ENCODE data around the gene MAP1LC3B2. TPM values are rescaled to one million over a fixed set of nuclear protein-coding genes. Genes with fewer than 3 reads are reported as not detected.

The MAP1LC3B2 gene
- total RNA-seq, 1 donor from 2014 or later = 0.13 TPM

GRCh38 chr12:116537101-116537904 lies 21.9 kb upstream of the MAP1LC3B2 start:
- peak in 1 of 2 donors; percentile 41 for DNase-seq (ENCODE audit: low read depth in 2 of 2)

GRCh38 chr12:116538076-116538591 lies 21.0 kb upstream of the MAP1LC3B2 start:
- peak; percentile 42 to 85 for DNase-seq (ENCODE audit: low read depth in 2 of 2)

GRCh38 chr12:116538682-116539305 lies 20.4 kb upstream of the MAP1LC3B2 start:
- no peak for DNase-seq (ENCODE audit: low read depth in 2 of 2)

GRCh38 chr12:116539361-116539771 lies 19.8 kb upstream of the MAP1LC3B2 start:
- DNase-seq (ENCODE audit: low read depth in 2 of 2) = peak; percentile 65 to 82

- DNase-seq (ENCODE audit: low read depth in 2 of 2) = peak in 1 of 2 donors; percentile 42
Observed at GRCh38 chr12:116539905-116540482, 19.2 kb upstream of the MAP1LC3B2 start.

GRCh38 chr12:116540622-116541152 lies 18.5 kb upstream of the MAP1LC3B2 start:
- no peak for DNase-seq (ENCODE audit: low read depth in 2 of 2)

GRCh38 chr12:116541547-116542344 lies 17.4 kb upstream of the MAP1LC3B2 start:
- no peak for DNase-seq (ENCODE audit: low read depth in 2 of 2)

- DNase-seq (ENCODE audit: low read depth in 2 of 2) = peak in 1 of 2 donors; percentile 32
Observed at GRCh38 chr12:116542345-116542956, 16.7 kb upstream of the MAP1LC3B2 start.

- DNase-seq (ENCODE audit: low read depth in 2 of 2) = no peak
Observed at GRCh38 chr12:116544656-116545055, 14.5 kb upstream of the MAP1LC3B2 start.

- no peak for DNase-seq (ENCODE audit: low read depth in 2 of 2)
Observed at GRCh38 chr12:116545144-116545543, 14.0 kb upstream of the MAP1LC3B2 start.

- DNase-seq (ENCODE audit: low read depth in 2 of 2) = no peak
Observed at GRCh38 chr12:116545936-116546335, 13.2 kb upstream of the MAP1LC3B2 start.

GRCh38 chr12:116547955-116548501 lies 11.2 kb upstream of the MAP1LC3B2 start:
- DNase-seq (ENCODE audit: low read depth in 2 of 2) = peak in 1 of 2 donors; percentile 50

GRCh38 chr12:116549993-116550392 lies 9.2 kb upstream of the MAP1LC3B2 start:
- DNase-seq (ENCODE audit: low read depth in 2 of 2) = no peak

GRCh38 chr12:116551151-116551550 lies 8.0 kb upstream of the MAP1LC3B2 start:
- no peak for DNase-seq (ENCODE audit: low read depth in 2 of 2)

- no peak for DNase-seq (ENCODE audit: low read depth in 2 of 2)
Observed at GRCh38 chr12:116551619-116551951, 7.6 kb upstream of the MAP1LC3B2 start.

- peak; percentile 63 to 71 for DNase-seq (ENCODE audit: low read depth in 2 of 2)
Observed at GRCh38 chr12:116551952-116552772, 7.0 kb upstream of the MAP1LC3B2 start.

GRCh38 chr12:116552773-116553373 lies 6.3 kb upstream of the MAP1LC3B2 start:
- DNase-seq (ENCODE audit: low read depth in 2 of 2) = no peak

- DNase-seq (ENCODE audit: low read depth in 2 of 2) = no peak
Observed at GRCh38 chr12:116556356-116556952, 2.7 kb upstream of the MAP1LC3B2 start.

All from dermis microvascular lymphatic vessel endothelial cell (primary cell).